LHCN-M2 (cell line): ENCODE results near the gene ZNF397. TPM values are rescaled to one million over a fixed set of nuclear protein-coding genes. Genes with fewer than 3 reads are reported as not detected.

Source experiments
- DNase-seq: peaks from one replicate; pipeline ENCODE4 v3.0.0-alpha.2; 2012; ENCODE audit warnings: low read depth
- total RNA-seq: library from RNA; depleted of rRNA; stranded (reverse); fragments of >200 nt; gene quantifications from 2 replicates; pipeline ENCODE4 v1.2.3, GENCODE V29; 2014; rRNA removed

ZNF397 gene
- total RNA-seq, 1 experiment from 2014 or later = 15.0 TPM

DNA sequence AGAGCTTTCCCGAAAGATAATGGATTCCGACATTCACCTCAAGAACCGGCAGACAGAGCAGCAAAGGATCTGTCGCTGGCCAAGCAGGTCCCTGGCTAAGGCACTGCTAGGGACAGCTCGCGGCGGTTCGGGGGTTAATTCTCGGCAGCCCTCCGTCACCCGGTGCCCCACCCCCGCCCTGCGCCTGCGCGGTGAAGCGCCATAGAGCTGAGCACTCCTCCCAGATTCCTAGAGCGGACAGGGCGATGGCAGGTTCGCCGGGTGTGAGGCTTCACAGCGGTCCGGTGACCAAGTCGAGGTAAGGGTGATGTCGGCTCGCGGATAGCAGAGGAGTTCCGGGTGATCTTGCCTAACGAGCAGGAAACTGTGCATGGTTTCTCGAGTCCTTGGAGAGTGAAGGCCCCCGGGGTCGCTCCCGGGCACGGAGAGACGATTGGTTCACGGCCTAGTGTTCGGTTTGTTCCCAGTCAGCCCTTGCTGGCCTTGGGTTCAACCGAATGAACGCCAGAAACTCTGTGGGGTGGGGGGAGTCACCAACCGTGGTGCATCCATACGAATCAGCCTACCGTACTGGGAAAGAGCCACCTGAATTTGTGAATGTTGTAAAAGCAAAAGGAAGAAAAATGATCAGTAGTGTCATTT lies 49.4 kb downstream of the ZNF397 start, which contains the start of gene ZSCAN30:
Gene ZSCAN30, minus strand, starts transcription at position 136 of the 642 bp plus-strand sequence. CDS start 25,877 bp downstream, outside the sequence.
- DNase-seq = peak; percentile 93

GRCh38 chr18:35291166-35291565 lies 50.3 kb downstream of the ZNF397 start:
- DNase-seq = no peak

GRCh38 chr18:35296060-35296459 lies 55.2 kb downstream of the ZNF397 start:
- no peak for DNase-seq

DNA sequence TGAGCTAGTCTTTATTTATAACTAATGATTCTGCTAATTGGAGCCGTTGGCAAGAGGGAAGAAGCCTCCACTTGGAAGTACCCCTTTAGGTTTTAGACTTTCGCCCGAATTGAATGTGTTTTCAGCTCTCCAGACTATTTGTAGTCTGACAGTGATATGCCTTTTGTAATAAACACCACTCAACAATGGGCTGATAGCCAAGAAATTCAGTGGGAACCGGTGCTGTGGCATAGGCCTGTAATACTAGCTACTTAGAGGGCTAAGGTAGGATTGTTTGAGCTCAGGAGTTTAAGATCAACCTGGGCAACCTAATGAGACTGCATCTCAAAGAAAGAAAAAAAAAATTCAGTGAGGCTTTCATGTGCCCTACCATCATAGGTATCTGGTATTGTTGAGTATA lies 62.8 kb downstream of the ZNF397 start:
- DNase-seq = no peak

DNA sequence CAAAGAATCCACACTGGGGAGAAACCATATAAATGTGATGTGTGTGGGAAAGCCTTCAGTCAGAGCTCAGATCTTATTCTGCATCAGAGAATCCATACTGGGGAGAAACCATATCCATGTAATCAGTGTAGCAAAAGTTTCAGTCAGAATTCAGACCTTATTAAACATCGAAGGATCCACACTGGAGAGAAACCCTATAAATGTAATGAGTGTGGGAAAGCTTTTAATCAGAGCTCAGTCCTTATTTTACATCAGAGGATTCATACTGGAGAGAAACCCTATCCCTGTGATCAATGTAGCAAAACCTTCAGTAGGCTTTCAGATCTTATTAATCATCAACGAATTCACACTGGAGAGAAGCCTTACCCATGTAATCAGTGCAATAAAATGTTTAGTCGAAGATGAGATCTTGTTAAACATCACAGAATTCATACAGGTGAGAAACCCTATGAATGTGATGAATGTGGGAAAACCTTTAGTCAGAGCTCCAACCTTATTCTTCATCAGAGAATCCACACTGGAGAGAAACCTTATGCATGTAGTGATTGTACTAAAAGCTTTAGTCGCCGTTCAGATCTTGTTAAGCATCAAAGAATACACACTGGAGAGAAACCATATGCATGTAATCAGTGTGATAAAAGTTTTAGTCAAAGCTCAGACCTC lies 65.9 kb downstream of the ZNF397 start:
- no peak for DNase-seq

Other genes starting within 250 kb of the ZNF397 start
- 23.0 and 33.9 TPM in 2 replicates for gene MAPRE2, start 199.6 kb upstream of the ZNF397 start, total RNA-seq
- gene ZSCAN30, start 49.2 kb downstream of the ZNF397 start, total RNA-seq = 11.5 and 19.1 TPM in 2 replicates
- 28.0 and 33.3 TPM in 2 replicates for gene ZNF24, start 103.4 kb downstream of the ZNF397 start, total RNA-seq
- gene ZNF396, start 136.3 kb downstream of the ZNF397 start, total RNA-seq = 0.19 and 0.69 TPM in 2 replicates